ENCODE data around the gene SPATA21. TPM values are rescaled to one million over a fixed set of nuclear protein-coding genes. Genes with fewer than 3 reads are reported as not detected.

SPATA21 gene
- total RNA-seq, 2 donors from 2014 or later, result not detected

DNA sequence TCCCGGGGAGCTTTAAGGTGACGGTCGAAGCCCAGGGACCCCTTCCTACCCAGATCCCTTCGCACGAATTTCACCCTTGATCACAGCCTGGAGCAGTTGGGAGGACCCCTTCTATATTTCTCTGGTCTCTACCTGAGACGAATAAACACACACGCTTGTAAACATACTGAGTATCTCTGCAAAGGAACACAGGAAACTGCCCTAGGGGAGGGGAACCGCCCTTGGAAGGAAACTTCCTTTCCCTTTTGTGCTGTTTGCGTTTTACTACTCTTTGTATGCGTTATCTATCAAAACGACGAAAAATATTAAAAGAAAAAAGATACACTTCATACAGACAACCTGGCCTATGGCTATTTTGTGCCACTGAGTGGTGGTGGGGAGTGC, 4.0 kb upstream of the SPATA21 start:
- peaks cover 25% of the 10 kb centered on the region for H3K36me3 ChIP-seq
- H3K27ac ChIP-seq, result peak overlapping the region in 1 of 2 donors; percentile 63
- no peaks in the 10 kb centered on the region for H3K9me3 ChIP-seq
- H3K4me3 ChIP-seq, result peak overlapping the region; percentile 94
- TF ChIP-seq, protein P1, sequence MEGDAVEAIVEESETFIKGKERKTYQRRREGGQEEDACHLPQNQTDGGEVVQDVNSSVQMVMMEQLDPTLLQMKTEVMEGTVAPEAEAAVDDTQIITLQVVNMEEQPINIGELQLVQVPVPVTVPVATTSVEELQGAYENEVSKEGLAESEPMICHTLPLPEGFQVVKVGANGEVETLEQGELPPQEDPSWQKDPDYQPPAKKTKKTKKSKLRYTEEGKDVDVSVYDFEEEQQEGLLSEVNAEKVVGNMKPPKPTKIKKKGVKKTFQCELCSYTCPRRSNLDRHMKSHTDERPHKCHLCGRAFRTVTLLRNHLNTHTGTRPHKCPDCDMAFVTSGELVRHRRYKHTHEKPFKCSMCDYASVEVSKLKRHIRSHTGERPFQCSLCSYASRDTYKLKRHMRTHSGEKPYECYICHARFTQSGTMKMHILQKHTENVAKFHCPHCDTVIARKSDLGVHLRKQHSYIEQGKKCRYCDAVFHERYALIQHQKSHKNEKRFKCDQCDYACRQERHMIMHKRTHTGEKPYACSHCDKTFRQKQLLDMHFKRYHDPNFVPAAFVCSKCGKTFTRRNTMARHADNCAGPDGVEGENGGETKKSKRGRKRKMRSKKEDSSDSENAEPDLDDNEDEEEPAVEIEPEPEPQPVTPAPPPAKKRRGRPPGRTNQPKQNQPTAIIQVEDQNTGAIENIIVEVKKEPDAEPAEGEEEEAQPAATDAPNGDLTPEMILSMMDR (IDR thresholded peaks at IDR 0.05), result no peak
- ATAC-seq (ENCODE audit: insufficient number of reproducible peaks, low FRiP score, low read depth) (no peak), DNase-seq (ENCODE audit: low spot score) (no peak)
- peaks cover 11 to 21% of the 10 kb centered on the region in 2 donors for H3K4me1 ChIP-seq (ENCODE audit: control insufficient read depth in 1 of 2, low read depth in 2 of 2)
- no peaks in the 10 kb centered on the region for H3K27me3 ChIP-seq (replicated peaks; ENCODE audit: insufficient read depth)

DNA sequence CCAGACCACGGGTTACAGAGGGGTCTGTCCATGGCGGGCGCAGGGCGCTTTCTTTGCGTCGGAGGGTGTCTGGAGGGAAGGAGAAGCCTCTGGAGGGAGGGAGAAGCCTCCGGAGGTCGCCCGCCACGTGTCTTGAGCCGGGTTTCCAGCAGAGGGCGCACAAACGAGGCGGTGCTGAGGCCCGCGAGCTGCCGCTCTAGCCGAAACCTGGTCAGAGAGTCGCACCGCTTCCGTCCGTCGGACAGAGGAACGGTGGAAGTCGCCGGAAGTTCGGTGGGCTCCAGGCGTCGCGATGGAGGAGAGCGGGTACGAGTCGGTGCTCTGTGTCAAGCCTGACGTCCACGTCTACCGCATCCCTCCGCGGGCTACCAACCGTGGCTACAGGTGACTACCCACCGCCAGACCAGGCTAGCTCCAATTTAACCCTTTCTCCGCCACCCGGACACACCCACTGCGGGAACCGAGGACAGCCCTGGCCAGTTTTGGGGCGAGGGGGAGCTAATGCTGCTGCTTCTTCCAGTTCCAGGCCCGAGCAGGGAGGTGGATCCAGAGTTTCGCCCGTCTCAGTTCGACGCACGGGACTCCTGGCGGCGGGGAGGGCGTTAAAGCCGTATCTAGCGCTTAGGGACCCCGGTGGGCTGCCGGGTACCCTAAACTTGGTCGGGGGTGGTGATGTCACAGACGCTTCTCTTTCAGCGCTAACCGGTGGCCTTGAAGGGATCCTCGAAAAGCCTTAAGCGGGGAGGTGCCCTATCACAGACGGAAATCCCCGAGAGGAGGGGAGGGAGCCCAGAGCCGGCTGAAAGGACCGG, 3.5 kb upstream of the SPATA21 start, which contains the start of gene NECAP2:
Gene NECAP2 (plus strand): TSS at position 255 of the 812 bp plus-strand sequence. CDS start 38 bp downstream, at position 293.
- ATAC-seq (ENCODE audit: insufficient number of reproducible peaks, low FRiP score, low read depth) (peak; percentile 58), DNase-seq (ENCODE audit: low spot score) (peak; percentile 63)
- H3K4me3 ChIP-seq, result peak within 1 kb of the TSS; percentile 94
- H3K4me1 ChIP-seq (ENCODE audit: control insufficient read depth in 1 of 2, low read depth in 2 of 2), result peaks cover 11 to 21% of the 10 kb centered on the region in 2 donors
- H3K9me3 ChIP-seq, result no peaks in the 10 kb centered on the region
- H3K36me3 ChIP-seq, result peaks cover 20% of the 10 kb centered on the region
- no peaks in the 10 kb centered on the region for H3K27me3 ChIP-seq (replicated peaks; ENCODE audit: insufficient read depth)
- TF ChIP-seq, protein P1 (IDR thresholded peaks at IDR 0.05), result peak; percentile 85
- H3K27ac ChIP-seq, result peak within 1 kb of the TSS; percentile 39 to 63

DNA sequence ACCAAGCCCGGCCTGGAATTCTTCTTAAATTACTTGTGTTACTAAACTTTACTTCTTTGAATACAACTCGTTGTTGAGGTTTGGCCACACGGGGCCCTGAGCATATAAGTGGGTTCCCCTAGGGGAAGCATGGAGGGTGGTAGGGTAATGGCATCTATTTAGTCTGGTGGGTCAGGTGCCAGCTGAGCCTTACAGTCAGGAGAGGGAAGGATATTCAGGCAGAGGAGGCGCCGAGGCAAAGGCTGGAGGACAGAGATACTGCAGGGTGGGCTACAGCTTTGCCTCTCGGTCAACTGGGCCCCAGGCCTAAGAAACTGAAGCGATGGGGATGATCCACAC, 2.9 kb upstream of the SPATA21 start:
- Histone ChIP-seq H3K9me3 (no peaks in the 10 kb centered on the region), H3K4me3 (peak overlapping the region; percentile 94), H3K27me3 (replicated peaks; ENCODE audit: insufficient read depth) (no peaks in the 10 kb centered on the region), H3K27ac (peak overlapping the region; percentile 39 to 63), H3K36me3 (peaks cover 14% of the 10 kb centered on the region), H3K4me1 (ENCODE audit: control insufficient read depth in 1 of 2, low read depth in 2 of 2) (peaks cover 11 to 21% of the 10 kb centered on the region in 2 donors)
- ATAC-seq (ENCODE audit: insufficient number of reproducible peaks, low FRiP score, low read depth) (no peak), DNase-seq (ENCODE audit: low spot score) (no peak)
- TF ChIP-seq, protein P1 (IDR thresholded peaks at IDR 0.05), result no peak

DNA sequence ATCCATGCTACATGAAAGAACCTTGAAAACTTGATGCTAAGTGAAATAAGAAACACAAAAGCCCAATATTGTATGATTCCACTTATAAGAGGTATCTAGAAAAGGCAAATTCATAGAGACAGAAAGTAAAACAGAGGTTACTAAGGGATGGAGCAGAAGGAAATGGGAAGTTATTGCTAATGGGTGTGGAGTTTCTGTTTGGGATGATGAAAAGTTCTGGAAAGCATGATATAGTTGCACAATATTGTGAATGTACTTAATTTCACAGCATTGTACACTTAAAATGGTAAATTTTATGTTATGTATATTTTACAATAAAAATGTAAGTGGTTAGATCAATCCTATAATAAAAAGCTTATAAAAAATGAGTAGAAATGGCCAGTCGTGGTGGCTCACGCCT, 1.7 kb upstream of the SPATA21 start:
- Histone ChIP-seq H3K36me3 (peaks cover 8% of the 10 kb centered on the region), H3K4me3 (no peak overlapping the region), H3K4me1 (ENCODE audit: control insufficient read depth in 1 of 2, low read depth in 2 of 2) (peaks cover 11 to 21% of the 10 kb centered on the region in 2 donors), H3K27me3 (replicated peaks; ENCODE audit: insufficient read depth) (no peaks in the 10 kb centered on the region), H3K9me3 (no peaks in the 10 kb centered on the region), H3K27ac (no peak overlapping the region)
- ATAC-seq (ENCODE audit: insufficient number of reproducible peaks, low FRiP score, low read depth), result no peak
- TF ChIP-seq, protein P1 (IDR thresholded peaks at IDR 0.05), result no peak
- no peak for DNase-seq (ENCODE audit: low spot score)

DNA sequence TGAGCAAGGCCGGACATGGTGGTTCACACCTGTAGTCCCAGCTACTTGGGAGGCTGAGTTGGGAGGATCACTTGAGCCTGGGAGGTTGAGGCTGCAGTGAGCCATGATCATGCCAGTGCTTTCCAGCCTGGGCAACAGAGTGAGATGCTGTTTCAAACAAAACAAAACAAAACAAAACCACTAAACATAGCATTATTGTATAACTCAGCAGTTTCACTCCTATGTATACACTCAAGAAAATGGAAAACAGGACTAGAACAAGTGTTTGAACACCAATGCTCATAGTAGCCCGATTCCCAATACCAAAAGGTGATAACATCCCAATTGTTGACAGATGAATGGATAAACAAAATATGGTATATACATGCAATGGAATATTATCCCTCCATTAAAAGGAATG, 1.3 kb upstream of the SPATA21 start:
- TF ChIP-seq, protein P1 (IDR thresholded peaks at IDR 0.05), result no peak
- H3K27ac ChIP-seq, result no peak overlapping the region
- ATAC-seq (ENCODE audit: insufficient number of reproducible peaks, low FRiP score, low read depth), result no peak

More for the DNA sequence above, 1.3 kb upstream of the SPATA21 start:
- Histone ChIP-seq H3K9me3 (no peaks in the 10 kb centered on the region), H3K27me3 (replicated peaks; ENCODE audit: insufficient read depth) (no peaks in the 10 kb centered on the region), H3K4me3 (no peak overlapping the region), H3K36me3 (peaks cover 4% of the 10 kb centered on the region), H3K4me1 (ENCODE audit: control insufficient read depth in 1 of 2, low read depth in 2 of 2) (peaks cover 11 to 21% of the 10 kb centered on the region in 2 donors)
- no peak for DNase-seq (ENCODE audit: low spot score)

Data from thoracic aorta (tissue), 2 donors.